ENCODE measurements around the gene RPL14. TPM values are rescaled to one million over a fixed set of nuclear protein-coding genes. Genes with fewer than 3 reads are reported as not detected.

RPL14 gene
- total RNA-seq, 3 donors from 2014 or later (not counting 1 experiment from before 2014, with no cell fraction given): 1,298 to 1,589 (median 1,441) TPM

GRCh38 chr3:40516201-40516600 lies 59.1 kb downstream of the RPL14 start:
- Histone ChIP-seq H3K9me3 (ENCODE audit: control insufficient read depth, insufficient read depth, low read length) (no peaks in the 10 kb centered on the region), H3K27ac (ENCODE audit: low read length) (no peak overlapping the region), H3K27me3 (ENCODE audit: control insufficient read depth, insufficient read depth, low read length) (no peaks in the 10 kb centered on the region), H3K4me3 (ENCODE audit: low read length) (no peak overlapping the region), H3K4me1 (ENCODE audit: control insufficient read depth, insufficient read depth, low read length) (no peaks in the 10 kb centered on the region), H3K36me3 (ENCODE audit: control insufficient read depth, insufficient read depth, low read length) (peaks cover 14% of the 10 kb centered on the region)
- H3K9me3 Mint-ChIP-seq: no peaks in the 10 kb centered on the region
- 97% methylated on average over 3 of the region's 5 CpGs for WGBS (ENCODE audit: insufficient coverage)
- no peaks in the 10 kb centered on the region for H3K4me1 Mint-ChIP-seq
- intact Hi-C loops (cut with micrococcal nuclease): no loop called here
- H3K36me3 Mint-ChIP-seq: no peaks in the 10 kb centered on the region
- DNase-seq (no peak), ATAC-seq (no peak)
- no peak for TF ChIP-seq CTCF (IDR thresholded peaks at IDR 0.05)
- H3K4me3 Mint-ChIP-seq: no peak overlapping the region
- H3K27me3 Mint-ChIP-seq (ENCODE audit: low read depth in 2 of 2): no peaks in the 10 kb centered on the region
- H3K27ac Mint-ChIP-seq: no peak overlapping the region

- H3K4me1 Mint-ChIP-seq: no peaks in the 10 kb centered on the region
- H3K27ac Mint-ChIP-seq: no peak overlapping the region
- no peaks in the 10 kb centered on the region for H3K27me3 ChIP-seq (ENCODE audit: control insufficient read depth, insufficient read depth, low read length)
- H3K4me3 ChIP-seq (ENCODE audit: low read length): no peak overlapping the region
- H3K9me3 Mint-ChIP-seq: no peaks in the 10 kb centered on the region
- intact Hi-C loops (cut with micrococcal nuclease): no loop called here
- no peaks in the 10 kb centered on the region for H3K27me3 Mint-ChIP-seq (ENCODE audit: low read depth in 2 of 2)
- H3K36me3 ChIP-seq (ENCODE audit: control insufficient read depth, insufficient read depth, low read length): peaks cover 13% of the 10 kb centered on the region
- DNase-seq (no peak), ATAC-seq (no peak)
- no peak for TF ChIP-seq CTCF (IDR thresholded peaks at IDR 0.05)
- H3K36me3 Mint-ChIP-seq: no peaks in the 10 kb centered on the region
- H3K27ac ChIP-seq (ENCODE audit: low read length): no peak overlapping the region
- H3K4me3 Mint-ChIP-seq: no peak overlapping the region
- no peaks in the 10 kb centered on the region for H3K9me3 ChIP-seq (ENCODE audit: control insufficient read depth, insufficient read depth, low read length)
- H3K4me1 ChIP-seq (ENCODE audit: control insufficient read depth, insufficient read depth, low read length): no peaks in the 10 kb centered on the region
- WGBS (ENCODE audit: insufficient coverage): 100% methylated on average over 1 of the region's 1 CpG
Observed at GRCh38 chr3:40518067-40518466, 60.9 kb downstream of the RPL14 start.

Other genes starting within 250 kb of the RPL14 start
- 10 to 100 TPM; 52.9 to 67.3 (median 55.1) TPM for gene EIF1B, start 147.6 kb upstream of the RPL14 start, total RNA-seq
- not detected for gene ENTPD3, start 70.2 kb upstream of the RPL14 start, total RNA-seq
- gene ZNF619, start 19.8 kb downstream of the RPL14 start, total RNA-seq: 10 to 100 TPM in 2 of 3 donors, 1 to 10 TPM in 1; 9.5 to 14.3 (median 10.9) TPM
- 1 to 10 TPM; 3.3 to 7.4 (median 6.0) TPM for gene ZNF620, start 48.7 kb downstream of the RPL14 start, total RNA-seq
- 10 to 100 TPM; 27.7 to 33.5 (median 31.0) TPM for gene ZNF621, start 67.6 kb downstream of the RPL14 start, total RNA-seq